Keratinocyte (primary cell): ENCODE results near the gene TBC1D5.

Experiments used
- CTCF ChIP-seq, 3 experiments: IDR thresholded peaks in 1 of 3; conservative IDR thresholded peaks in 1 of 3; optimal IDR thresholded peaks in 1 of 3; 2 replicates in 2 of 3; 3 replicates in 1 of 3; pipeline versions ENCODE3 to v1.5.1; 2011; ENCODE audit warnings: low read length in 3 of 3, mild to moderate bottlenecking in 3 of 3, moderate library complexity in 2 of 3, control low read depth in 1 of 3, inconsistent platforms in 1 of 3; ENCODE audit not compliant: insufficient read depth in 2 of 3; ENCODE audit errors: extremely low read depth in 1 of 3
- EZH2 ChIP-seq: IDR thresholded peaks from one replicate; pipeline ENCODE4 v1.6.1; 2012; ENCODE audit warnings: inconsistent platforms, mild to moderate bottlenecking, low read length, moderate library complexity

GRCh38 chr3:17142516-17142915 is 599.9 kb downstream of the TBC1D5 start:
- TF ChIP-seq CTCF (optimal IDR thresholded peaks at IDR 0.05 in 1 of 3, IDR thresholded peaks at IDR 0.05 in 1 of 3, conservative IDR thresholded peaks at IDR 0.05 in 1 of 3; ENCODE audit: extremely low read depth in 1 of 3, insufficient read depth in 2 of 3, low read length in 3 of 3) (no peak), EZH2 (no peak)
